Airway epithelial cell (primary cell): ENCODE results near the gene LIN37. TPM values are rescaled to one million over a fixed set of nuclear protein-coding genes. Genes with fewer than 3 reads are reported as not detected.

Experiments
- total RNA-seq: library from RNA; depleted of rRNA; stranded (reverse); fragments of >200 nt; gene quantifications from 2 replicates; pipeline ENCODE4 v1.2.3, GENCODE V29; 2015

LIN37 gene
- 10.4 and 43.5 TPM in 2 replicates for total RNA-seq

GRCh38 chr19:35748106-35749020 is at the start of gene LIN37:
LIN37 (plus strand) TSS chr19:35748576; CDS start chr19:35748725, 149 bp downstream.

GRCh38 chr19:35704218-35704617 is 44.2 kb upstream of the LIN37 start, which contains the start of gene ZBTB32:
ZBTB32 (plus strand) TSS chr19:35704558; CDS start chr19:35714627, 10,069 bp downstream.

GRCh38 chr19:35717665-35718344 is 30.6 kb upstream of the LIN37 start, which contains the start of gene KMT2B:
KMT2B (plus strand) TSS chr19:35718003; CDS start chr19:35718019, 16 bp downstream.

GRCh38 chr19:35742121-35742724 is 6.2 kb upstream of the LIN37 start, which contains the start of gene IGFLR1:
IGFLR1 (minus strand) TSS chr19:35742452; CDS start chr19:35741180, 1,272 bp downstream.

GRCh38 chr19:35745328-35746086 is 2.9 kb upstream of the LIN37 start, which contains the start of the genes PSENEN and U2AF1L4:
PSENEN (plus strand) TSS chr19:35745651; CDS start chr19:35745931, 280 bp downstream.
U2AF1L4 (minus strand) TSS chr19:35745418; CDS start chr19:35745391, 27 bp downstream.

GRCh38 chr19:35756377-35757230 is 8.2 kb downstream of the LIN37 start, which contains the start of gene HSPB6:
HSPB6 (minus strand) TSS chr19:35757029; CDS start chr19:35757008, 21 bp downstream.

GRCh38 chr19:35757749-35758608 is 9.6 kb downstream of the LIN37 start, which contains the start of gene PROSER3:
PROSER3 (plus strand) TSS chr19:35758176; CDS start chr19:35758216, 40 bp downstream.

GRCh38 chr19:35775298-35776101 is 27.1 kb downstream of the LIN37 start, which contains the start of gene ARHGAP33:
ARHGAP33 (plus strand) TSS chr19:35775564; CDS start chr19:35775659, 95 bp downstream.

Other genes starting within 250 kb of the LIN37 start
- 490 and 661 TPM in 2 replicates for gene DMKN, start 234.9 kb upstream of the LIN37 start, total RNA-seq
- gene SBSN, start 220.3 kb upstream of the LIN37 start, total RNA-seq, result 62.1 and 80.8 TPM in 2 replicates
- gene GAPDHS, start 215.1 kb upstream of the LIN37 start, total RNA-seq, result not detected in 2 replicates
- 116 and 138 TPM in 2 replicates for gene TMEM147, start 202.9 kb upstream of the LIN37 start, total RNA-seq
- not detected in 2 replicates for gene ATP4A, start 184.9 kb upstream of the LIN37 start, total RNA-seq
- not detected in 2 replicates for gene PMIS2, start 162.4 kb upstream of the LIN37 start, total RNA-seq
- 10.9 TPM in 2 replicates for gene HAUS5, start 135.8 kb upstream of the LIN37 start, total RNA-seq
- 103 and 118 TPM in 2 replicates for gene RBM42, start 119.5 kb upstream of the LIN37 start, total RNA-seq
- gene ETV2, start 106.8 kb upstream of the LIN37 start, total RNA-seq, result 0.35 and 0.51 TPM in 2 replicates
- 473 and 703 TPM in 2 replicates for gene COX6B1, start 100.3 kb upstream of the LIN37 start, total RNA-seq
- not detected in 2 replicates for gene UPK1A, start 82.1 kb upstream of the LIN37 start, total RNA-seq
- gene ZBTB32, start 44.0 kb upstream of the LIN37 start, total RNA-seq, result not detected in 2 replicates
- 16.7 and 19.3 TPM in 2 replicates for gene KMT2B, start 30.6 kb upstream of the LIN37 start, total RNA-seq
- gene IGFLR1, start 6.1 kb upstream of the LIN37 start, total RNA-seq, result 6.3 and 6.7 TPM in 2 replicates
- gene U2AF1L4, start 3.2 kb upstream of the LIN37 start, total RNA-seq, result 7.9 and 9.1 TPM in 2 replicates
- 45.9 and 62.3 TPM in 2 replicates for gene PSENEN, start 2.9 kb upstream of the LIN37 start, total RNA-seq
- gene HSPB6, start 8.5 kb downstream of the LIN37 start, total RNA-seq, result 0.35 TPM in 1 of 2 replicates, not detected in the other
- gene PROSER3, start 9.6 kb downstream of the LIN37 start, total RNA-seq, result 6.5 and 19.5 TPM in 2 replicates
- 5.6 and 7.5 TPM in 2 replicates for gene ARHGAP33, start 27.0 kb downstream of the LIN37 start, total RNA-seq
- not detected in 2 replicates for gene PRODH2, start 64.3 kb downstream of the LIN37 start, total RNA-seq
- gene NPHS1, start 103.9 kb downstream of the LIN37 start, total RNA-seq, result not detected in 2 replicates
- 0.14 TPM in 1 of 2 replicates, not detected in the other for gene KIRREL2, start 108.3 kb downstream of the LIN37 start, total RNA-seq
- gene APLP1, start 120.0 kb downstream of the LIN37 start, total RNA-seq, result 1.9 and 2.8 TPM in 2 replicates
- gene NFKBID, start 152.0 kb downstream of the LIN37 start, total RNA-seq, result 4.8 and 21.3 TPM in 2 replicates
- gene HCST, start 154.0 kb downstream of the LIN37 start, total RNA-seq, result not detected in 2 replicates
- not detected in 2 replicates for gene TYROBP, start 159.7 kb downstream of the LIN37 start, total RNA-seq
- 6.5 and 10.8 TPM in 2 replicates for gene LRFN3, start 187.8 kb downstream of the LIN37 start, total RNA-seq
- 34.6 and 81.5 TPM in 2 replicates for gene SDHAF1, start 246.6 kb downstream of the LIN37 start, total RNA-seq